Embryonic facial prominence (tissue), 1 donor: Measurements from ENCODE around the gene HSD11B2.

ENCODE experiments used
- DNase-seq: peaks from one replicate; pipeline ENCODE4 v3.0.0-alpha.2; 2016; ENCODE audit errors: extremely low spot score

HSD11B2 gene

DNA sequence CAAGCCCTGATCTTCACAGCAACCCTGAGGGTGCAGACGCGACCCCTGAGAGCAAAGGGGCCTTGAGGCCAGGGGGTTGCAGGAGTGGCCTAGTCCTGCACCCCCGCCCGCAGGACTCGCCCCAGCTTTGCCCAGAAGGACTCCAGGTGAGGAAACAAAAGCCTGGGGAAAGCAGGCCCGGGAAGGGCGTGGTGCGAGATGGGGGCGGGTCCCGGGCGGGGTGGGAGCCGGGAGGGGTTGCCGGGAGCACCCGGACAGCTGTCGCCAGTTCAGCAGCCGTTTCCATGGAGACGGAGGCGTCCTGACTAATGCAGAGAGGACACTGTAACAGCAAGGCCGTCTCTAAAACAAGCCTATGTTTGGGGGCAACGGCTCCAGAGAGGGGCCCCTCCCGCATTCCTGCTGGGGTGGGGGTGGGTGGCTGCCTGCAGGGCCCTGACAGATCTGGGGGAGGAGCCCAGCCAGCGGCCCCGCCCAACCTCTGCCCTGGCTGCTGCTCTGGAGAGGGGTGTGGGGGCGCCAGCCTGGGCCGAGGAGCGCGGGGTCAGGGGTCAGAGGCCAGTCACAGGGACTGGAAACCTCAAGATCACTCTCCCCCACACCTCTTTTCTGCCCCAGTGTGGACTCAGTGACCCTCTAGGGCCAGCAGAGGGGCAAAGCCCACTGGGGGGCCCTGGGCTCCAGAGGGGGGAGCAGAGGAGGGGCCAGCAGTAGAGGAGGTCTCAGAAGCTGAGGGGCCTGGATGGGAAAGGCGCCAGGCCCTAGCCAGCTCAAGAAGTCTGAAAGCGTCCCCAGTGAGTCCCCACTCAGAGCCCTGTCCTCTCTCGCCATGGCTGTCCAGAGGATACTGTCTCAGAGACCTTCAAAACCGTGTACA is 34.5 kb upstream of the HSD11B2 start:
- DNase-seq: peak; percentile 59

DNA sequence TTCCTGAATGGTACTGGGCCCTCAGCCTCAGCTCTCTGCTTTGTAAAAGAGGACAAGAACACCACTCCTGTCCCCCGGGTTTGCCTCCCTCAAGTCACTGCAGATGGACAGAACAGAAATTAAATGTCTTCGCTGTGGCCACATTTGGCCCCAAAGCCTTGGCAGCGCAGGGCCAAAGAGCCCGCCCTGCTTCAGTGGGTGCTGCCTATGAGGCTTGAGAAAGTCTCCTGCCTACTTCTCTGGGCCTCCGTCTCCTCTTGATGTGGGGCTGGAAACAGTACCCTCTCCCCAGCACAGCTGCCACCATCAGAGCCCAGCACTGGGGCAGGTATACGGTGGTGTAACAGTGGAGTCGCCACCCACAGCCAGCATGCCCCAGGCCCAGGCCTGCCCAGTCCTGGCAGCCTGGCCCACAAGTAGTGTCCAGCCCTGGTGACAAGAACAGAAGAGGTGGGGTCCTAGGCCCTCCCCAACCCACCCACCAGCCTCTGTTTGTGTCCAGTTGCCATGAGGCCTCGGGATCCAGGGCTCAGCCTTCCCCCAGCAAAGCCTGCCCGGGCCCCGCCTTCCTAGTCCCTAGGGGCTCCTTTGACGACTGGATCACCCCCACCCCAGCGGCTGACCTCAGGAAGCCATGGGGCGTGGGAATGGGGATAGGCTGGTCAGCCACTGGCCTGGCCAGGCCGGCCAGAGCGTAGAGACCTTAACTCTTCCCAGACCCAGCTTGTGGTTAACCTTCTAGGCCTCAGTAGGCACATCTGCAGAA is 33.7 kb upstream of the HSD11B2 start:
- DNase-seq: no peak

- no peak for DNase-seq
Observed at GRCh38 chr16:67397812-67398545, 32.9 kb upstream of the HSD11B2 start.

GRCh38 chr16:67398546-67399217 is 32.2 kb upstream of the HSD11B2 start:
- no peak for DNase-seq

- DNase-seq: no peak
Observed at GRCh38 chr16:67399218-67399733, 31.6 kb upstream of the HSD11B2 start.

- DNase-seq: no peak
Observed at GRCh38 chr16:67399749-67400704, 30.9 kb upstream of the HSD11B2 start.

DNA sequence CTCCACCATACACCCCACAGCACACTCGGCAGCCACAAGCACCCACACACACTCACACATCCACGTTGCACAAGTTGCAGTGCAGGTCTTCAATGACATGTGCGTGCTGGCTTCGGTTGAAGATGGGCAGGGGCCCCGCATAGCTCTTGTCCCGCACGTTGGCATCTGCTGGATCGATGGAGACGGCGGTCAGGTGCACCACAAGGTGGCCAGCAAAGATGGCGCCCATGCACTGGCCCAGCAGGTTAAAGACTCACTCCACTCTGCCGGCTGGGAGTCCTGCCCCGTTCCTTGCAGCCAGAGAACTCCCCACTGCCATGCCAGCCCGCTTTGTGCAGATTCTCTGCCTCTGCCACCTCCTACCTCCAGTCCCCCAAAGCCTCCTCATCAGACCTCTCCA is 30.0 kb upstream of the HSD11B2 start:
- DNase-seq: no peak

DNA sequence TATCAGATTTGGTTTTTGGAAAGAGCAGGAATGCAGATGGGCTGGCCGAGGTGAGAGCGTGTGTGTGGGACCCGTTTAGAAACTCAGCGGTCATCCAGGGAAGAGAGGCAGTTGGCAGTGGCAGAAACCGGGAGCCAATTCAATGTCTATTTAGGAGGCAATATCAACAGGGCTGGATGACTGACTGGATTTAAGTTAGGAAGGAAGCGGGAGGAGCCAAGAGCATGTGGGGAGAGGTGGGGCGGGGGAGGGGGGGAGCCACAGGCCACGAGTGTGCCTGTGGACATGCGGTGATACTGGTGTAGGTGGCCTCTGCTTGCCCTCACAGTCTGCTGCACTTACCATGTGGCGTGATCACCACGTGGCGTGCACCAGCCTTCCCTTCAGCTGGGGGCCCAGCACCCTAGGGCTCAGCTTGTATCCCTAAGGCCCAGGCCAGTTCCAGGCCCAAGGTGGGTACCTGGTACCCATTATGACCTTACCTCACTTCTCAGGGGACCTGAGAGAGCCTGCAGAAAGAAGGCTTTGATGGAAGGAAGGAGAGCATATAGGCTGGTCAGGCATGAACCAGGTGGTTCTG is 26.9 kb upstream of the HSD11B2 start:
- no peak for DNase-seq

GRCh38 chr16:67404740-67405226 is 26.1 kb upstream of the HSD11B2 start:
- DNase-seq: no peak

DNA sequence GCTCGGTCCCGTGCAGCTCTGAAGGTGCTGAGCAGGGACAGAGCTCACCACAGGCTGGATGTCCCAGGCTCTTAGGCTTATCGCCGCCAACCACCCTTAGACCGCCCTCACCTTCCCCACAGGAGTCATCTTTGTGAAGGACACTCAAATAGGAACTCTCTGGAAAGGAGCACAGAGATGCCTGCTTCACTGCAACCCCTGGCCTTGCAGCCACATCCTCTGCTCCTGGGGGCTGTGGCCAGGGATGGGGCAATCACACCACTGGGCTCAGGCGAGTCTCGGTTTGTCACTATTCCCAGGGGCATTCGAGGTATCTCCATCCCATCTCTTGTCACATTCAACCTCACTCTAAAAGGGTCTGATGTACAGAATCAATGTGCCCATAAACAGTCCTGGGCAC is 25.6 kb upstream of the HSD11B2 start:
- DNase-seq: no peak

DNA sequence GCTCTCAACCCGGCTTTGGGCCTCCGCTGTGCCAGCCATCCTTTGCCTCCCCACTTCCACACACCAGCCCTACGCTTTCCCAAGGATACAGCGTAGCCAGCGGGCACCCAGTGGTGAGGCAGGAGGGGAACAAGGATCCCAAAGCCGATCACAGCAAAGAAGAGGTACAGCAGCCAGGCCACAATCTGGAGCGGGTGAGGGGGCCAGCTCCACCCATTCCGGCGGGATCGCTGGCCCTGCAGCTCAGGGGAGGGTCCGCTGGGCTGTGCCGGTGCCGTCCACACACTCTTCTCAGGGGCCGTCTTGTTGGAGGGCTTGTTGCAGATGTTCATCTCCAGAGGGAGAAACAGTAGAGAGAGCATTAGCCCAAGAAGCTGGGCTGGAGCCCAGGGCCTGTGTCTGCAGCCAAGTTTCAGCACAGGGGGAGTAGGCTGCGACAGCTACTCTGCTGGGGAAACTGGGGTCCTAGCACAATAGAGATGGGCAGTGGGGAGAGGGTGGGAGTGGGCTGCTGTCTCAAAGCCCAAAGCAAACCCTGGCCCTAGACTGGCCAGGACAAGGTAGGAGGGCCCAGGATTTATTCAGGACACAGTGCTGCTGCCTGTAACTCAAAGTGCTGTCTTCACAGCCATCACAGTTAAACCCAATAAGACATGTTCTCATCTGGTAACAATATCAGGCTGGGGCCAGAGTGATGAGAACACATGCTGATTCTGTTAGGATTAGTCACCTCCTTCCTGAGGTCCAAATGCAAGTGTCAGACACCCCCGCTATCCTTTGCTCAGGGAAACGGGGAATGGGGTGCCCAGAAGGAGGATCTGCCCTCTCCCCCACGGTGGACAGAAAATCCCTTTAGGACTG is 24.6 kb upstream of the HSD11B2 start:
- no peak for DNase-seq

DNA sequence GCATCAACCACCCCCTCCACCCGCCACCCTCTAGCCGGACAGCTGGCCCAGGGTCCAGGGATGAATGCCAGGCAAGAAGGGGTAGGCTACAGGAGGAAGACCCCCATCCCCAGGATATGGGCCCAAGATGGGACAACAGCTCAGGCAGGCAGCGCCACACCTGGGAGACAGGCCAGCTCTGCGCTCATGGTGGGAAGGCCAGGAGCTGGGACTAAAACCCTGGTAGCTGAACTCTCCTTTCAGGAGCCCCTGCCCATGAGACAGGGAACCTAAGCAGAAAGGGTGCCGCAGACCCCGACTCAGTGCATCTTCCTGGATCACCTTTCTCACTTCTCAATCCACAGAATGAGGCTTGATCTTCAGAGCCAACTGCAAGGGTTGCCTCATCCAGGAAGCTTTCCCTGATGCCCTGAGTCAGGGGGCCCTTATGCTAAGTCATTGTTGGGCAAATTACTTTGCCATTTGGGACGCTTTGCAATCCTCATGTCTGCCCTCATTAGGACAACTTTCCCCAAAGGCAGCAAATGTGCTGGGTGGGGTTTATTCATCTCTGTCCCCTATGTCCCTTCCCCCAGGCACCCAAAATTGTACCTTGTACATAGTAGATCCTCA is 23.6 kb upstream of the HSD11B2 start:
- DNase-seq: no peak

GRCh38 chr16:67407788-67408452 is 23.0 kb upstream of the HSD11B2 start:
- DNase-seq: no peak

- no peak for DNase-seq
Observed at GRCh38 chr16:67409631-67410030, 21.3 kb upstream of the HSD11B2 start.

- no peak for DNase-seq
Observed at GRCh38 chr16:67411339-67411738, 19.6 kb upstream of the HSD11B2 start.

- no peak for DNase-seq
Observed at GRCh38 chr16:67412294-67412693, 18.6 kb upstream of the HSD11B2 start.

GRCh38 chr16:67413978-67414911 is 16.7 kb upstream of the HSD11B2 start:
- DNase-seq: no peak
